Thyroid gland (tissue), 4 donors: Measurements from ENCODE around the gene CD320. TPM values are rescaled to one million over a fixed set of nuclear protein-coding genes. Genes with fewer than 3 reads are reported as not detected.
"Not testable (repeated sequence)": the region's sequence is repeated elsewhere in the genome, so short reads cannot be mapped to it uniquely, and the experiment has no call there.

Experiments
- DNase-seq, 2 donors: peaks; one replicate each; pipeline ENCODE4 v3.0.0-alpha.2; 2019
- H3K27ac ChIP-seq, 3 donors: fragments of 200-600 bp; sonication (generic); 1 replicate in 2 of 3; 2 replicates in 1 of 3; pipeline ENCODE4 v1.5.1; 2016 to 2019; ENCODE audit warnings: mild to moderate bottlenecking in 1 of 3, moderate library complexity in 1 of 3
- H3K27me3 ChIP-seq: fragments of 200-600 bp; sonication (generic); one replicate; pipeline ENCODE4 v1.5.1; 2019
- H3K36me3 ChIP-seq, 2 donors: fragments of 200-600 bp; sonication (generic); one replicate each; pipeline ENCODE4 v1.5.1; 2016 to 2019
- H3K4me1 ChIP-seq, 2 donors: fragments of 200-600 bp; sonication (generic); one replicate each; pipeline ENCODE4 v1.5.1; 2017 to 2019
- H3K4me3 ChIP-seq, 3 donors: fragments of 200-600 bp; sonication (generic); replicated peaks in 1 of 3; 1 replicate in 2 of 3; 2 replicates in 1 of 3; pipeline ENCODE4 v1.5.1; 2016; ENCODE audit warnings: mild to moderate bottlenecking in 1 of 3
- H3K9me3 ChIP-seq: fragments of 200-600 bp; sonication (generic); one replicate; pipeline ENCODE4 v1.5.1; 2017
- POLR2A ChIP-seq, 2 donors: fragments of 450-650 bp; IDR thresholded peaks; one replicate each; pipeline ENCODE4 v1.6.1; 2017; ENCODE audit warnings: antibody characterized with exemption in 2 of 2, mild to moderate bottlenecking in 2 of 2, moderate library complexity in 1 of 2
- WGBS, 2 donors: methylation state at CpG; one replicate each; pipeline ENCODE4 v1.1.5; 2017; 5-methylcytosine and 5-hydroxymethylcytosine counted together
- intact Hi-C: fragments of 100-400 bp; cut with DNase I; formaldehyde crosslinking; loops from one replicate; pipeline ENCODE4 v1.15.1; 2023
- total RNA-seq, 4 donors: library from RNA; depleted of rRNA; stranded (reverse); fragments of >200 nt; gene quantifications; one replicate each; pipeline ENCODE4 v1.2.3, GENCODE V29; 2016
- TF ChIP-seq, protein P1 (sequence below), 6 experiments: fragments of 200-600 bp in 3 of 6; fragments of 450-650 bp in 3 of 6; sonication (generic) in 3 of 6; IDR thresholded peaks; one replicate each; pipeline ENCODE4 v1.5.1; 2016 to 2019; ENCODE audit warnings: antibody characterized with exemption in 6 of 6, mild to moderate bottlenecking in 2 of 6, inconsistent platforms in 1 of 6, moderate library complexity in 1 of 6

The CD320 gene
- 100 to 1,000 TPM in 1 of 4 donors, 10 to 100 TPM in 3; 20.8 to 114 (median 74.0) TPM for total RNA-seq

DNA sequence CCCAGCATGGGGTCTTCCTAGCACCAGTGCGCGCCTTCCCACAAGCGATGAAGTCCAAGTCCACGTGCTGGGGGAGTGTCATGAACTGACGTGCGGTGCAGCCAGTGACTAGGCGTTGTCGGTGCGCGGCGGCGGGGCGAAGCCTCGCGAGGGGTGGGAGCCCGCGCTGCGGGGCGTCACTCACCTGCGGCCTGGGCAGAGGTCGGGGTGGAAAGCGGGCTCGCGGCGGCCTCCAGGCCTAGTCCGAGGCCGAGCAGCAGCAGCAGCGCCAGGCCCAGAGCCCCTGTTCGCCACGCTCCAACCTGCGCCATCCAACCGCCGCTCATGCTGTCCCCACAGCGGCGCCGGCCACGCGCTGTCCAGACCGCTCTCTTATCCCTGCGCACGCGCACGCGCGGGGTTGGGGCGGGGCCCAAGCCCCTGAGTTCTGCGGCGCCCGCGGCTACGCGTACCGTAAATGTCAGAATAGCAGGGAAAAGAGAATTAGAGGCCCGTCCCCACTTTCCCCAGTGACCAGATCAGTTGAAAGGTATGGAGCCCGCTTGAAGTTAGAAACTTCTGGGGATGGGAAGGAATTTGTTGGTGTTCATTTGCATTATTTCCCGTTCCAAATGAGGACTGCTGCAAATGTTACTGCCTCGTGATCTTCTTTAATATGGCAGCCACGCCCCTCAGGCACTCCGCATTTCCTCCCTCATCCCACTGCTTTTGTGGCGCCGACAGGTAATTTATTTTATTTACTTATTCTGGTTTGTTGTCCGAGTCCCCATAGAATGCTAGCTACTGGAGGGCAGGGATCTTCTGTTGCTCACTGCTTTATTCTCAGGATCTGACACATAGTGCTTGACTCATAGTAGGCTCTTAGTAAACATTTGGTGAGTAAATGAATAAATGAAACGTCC lies at the start of gene CD320:
Gene CD320, minus strand, starts transcription at position 394 of the 902 bp plus-strand sequence. Its CDS starts 68 bp downstream, at position 326.
- peaks cover 17% of the 10 kb centered on the region in 2 donors for H3K4me1 ChIP-seq
- intact Hi-C loops = no loop called here
- peak in 1 of 2 donors; percentile 58 for TF ChIP-seq POLR2A (IDR thresholded peaks at IDR 0.05)
- TF ChIP-seq, protein P1, sequence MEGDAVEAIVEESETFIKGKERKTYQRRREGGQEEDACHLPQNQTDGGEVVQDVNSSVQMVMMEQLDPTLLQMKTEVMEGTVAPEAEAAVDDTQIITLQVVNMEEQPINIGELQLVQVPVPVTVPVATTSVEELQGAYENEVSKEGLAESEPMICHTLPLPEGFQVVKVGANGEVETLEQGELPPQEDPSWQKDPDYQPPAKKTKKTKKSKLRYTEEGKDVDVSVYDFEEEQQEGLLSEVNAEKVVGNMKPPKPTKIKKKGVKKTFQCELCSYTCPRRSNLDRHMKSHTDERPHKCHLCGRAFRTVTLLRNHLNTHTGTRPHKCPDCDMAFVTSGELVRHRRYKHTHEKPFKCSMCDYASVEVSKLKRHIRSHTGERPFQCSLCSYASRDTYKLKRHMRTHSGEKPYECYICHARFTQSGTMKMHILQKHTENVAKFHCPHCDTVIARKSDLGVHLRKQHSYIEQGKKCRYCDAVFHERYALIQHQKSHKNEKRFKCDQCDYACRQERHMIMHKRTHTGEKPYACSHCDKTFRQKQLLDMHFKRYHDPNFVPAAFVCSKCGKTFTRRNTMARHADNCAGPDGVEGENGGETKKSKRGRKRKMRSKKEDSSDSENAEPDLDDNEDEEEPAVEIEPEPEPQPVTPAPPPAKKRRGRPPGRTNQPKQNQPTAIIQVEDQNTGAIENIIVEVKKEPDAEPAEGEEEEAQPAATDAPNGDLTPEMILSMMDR (IDR thresholded peaks at IDR 0.05) = no peak
- WGBS, 2 donors = 0 to 1% methylated on average over 28 to 30 of the region's 63 CpGs
- no peaks in the 10 kb centered on the region for H3K27me3 ChIP-seq
- peaks cover 9 to 11% of the 10 kb centered on the region in 2 donors for H3K36me3 ChIP-seq
- peak within 1 kb of the TSS in 2 of 3 donors; percentile 11 to 49 for H3K4me3 ChIP-seq
- H3K27ac ChIP-seq = peak within 1 kb of the TSS in 1 of 3 donors; percentile 16
- H3K9me3 ChIP-seq = no peaks in the 10 kb centered on the region
- DNase-seq = peak; percentile 90 to 93

DNA sequence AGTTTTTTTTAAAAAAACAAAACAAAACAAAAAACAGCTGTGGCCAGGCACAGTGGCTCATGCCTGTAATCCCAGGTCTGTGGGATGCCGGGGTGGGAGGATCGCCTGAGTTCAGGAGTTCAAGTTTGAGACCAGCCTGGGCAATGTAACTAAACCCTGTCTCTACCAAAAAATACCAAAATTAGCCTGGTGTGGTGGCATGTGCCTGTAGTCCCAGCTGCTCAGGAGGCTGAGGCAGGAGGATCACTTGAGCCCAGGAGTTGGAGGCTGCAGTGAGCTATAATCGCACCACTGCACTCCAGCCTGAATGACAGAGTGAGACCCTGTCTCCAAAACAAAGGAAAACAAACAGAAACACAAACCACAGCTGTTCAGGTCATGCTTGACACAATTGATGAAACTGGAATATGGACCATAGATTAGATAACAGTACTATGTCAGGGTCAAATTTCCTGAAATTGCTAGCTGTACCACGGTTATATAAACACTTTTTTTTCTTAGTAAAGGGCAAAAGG lies 48.9 kb upstream of the CD320 start:
- DNase-seq = no peak
- intact Hi-C loops = loop anchor here (5.0 kb wide), 1 partner anchor 40 kb away; no protein-coding TSS in a partner anchor
- Histone ChIP-seq H3K36me3 (no peaks in the 10 kb centered on the region), H3K27ac (no peak overlapping the region), H3K27me3 (no peaks in the 10 kb centered on the region), H3K4me1 (peaks cover 12 to 43% of the 10 kb centered on the region in 2 donors), H3K9me3 (no peaks in the 10 kb centered on the region), H3K4me3 (no peak overlapping the region)
- TF ChIP-seq POLR2A (IDR thresholded peaks at IDR 0.05) = no peak
- TF ChIP-seq, protein P1 (IDR thresholded peaks at IDR 0.05) = no peak
- 83 to 84% methylated on average over 4 of the region's 4 CpGs for WGBS, 2 donors

DNA sequence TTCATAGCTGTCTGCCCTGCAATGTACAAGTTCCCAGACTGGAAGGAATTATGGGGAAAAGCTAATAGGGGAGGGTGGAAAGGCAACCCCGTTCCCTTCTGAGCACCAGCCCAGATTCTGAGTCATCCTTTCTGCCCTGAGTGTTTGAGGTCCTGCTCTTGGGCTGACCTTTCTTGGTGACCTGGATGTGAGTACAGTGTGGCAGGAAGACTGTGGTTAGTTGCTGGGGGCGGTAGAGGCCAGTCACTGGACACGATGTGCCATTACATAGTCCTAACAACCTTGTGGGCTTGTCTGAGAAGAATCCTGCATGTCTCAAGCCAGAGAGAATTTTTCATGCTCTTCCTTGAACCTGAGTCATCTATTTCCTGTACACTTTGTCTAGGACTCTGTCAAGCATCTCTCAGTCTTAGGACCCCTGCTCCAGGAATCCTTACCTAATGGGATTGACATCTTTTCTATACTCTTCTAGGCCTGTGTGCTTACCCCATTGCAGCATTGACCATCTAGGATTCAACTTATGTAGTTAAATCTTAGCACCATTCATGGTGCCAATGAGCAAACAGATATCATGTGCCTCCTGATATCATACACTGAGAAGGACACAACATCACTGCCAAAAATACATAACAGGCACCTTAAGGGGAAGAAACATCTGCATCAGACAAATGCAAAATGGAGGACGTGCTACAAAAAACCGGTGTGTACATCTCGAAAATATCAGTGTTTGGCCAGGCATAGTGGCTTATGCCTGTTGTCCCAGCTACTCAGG lies 47.7 kb upstream of the CD320 start:
- no peak for DNase-seq
- peak overlapping the region in 1 of 3 donors; percentile 11 for H3K27ac ChIP-seq
- intact Hi-C loops = loop anchor here (5.0 kb wide), 1 partner anchor 41 kb away; no protein-coding TSS in a partner anchor

DNA sequence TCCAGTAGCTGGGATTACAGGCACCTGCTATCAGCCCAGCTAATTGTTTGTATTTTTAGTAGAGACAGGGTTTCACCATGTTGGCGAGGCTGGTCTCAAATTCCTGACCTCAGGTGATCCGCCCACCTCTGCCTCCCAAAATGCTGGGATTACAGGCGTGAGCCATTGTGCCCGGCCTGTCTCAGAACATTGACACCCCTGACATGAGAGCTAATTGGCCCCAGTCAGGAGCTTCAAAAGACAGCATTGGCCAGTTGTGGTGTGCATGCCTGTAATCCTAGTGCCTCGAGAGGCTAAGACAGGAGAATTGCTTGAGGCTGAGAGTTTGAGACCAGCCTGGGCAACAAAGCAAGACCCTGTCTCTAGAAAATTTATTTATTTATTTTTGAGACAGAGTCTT lies 44.7 kb upstream of the CD320 start:
- H3K27me3 ChIP-seq, H3K4me3 ChIP-seq, H3K36me3 ChIP-seq, H3K9me3 ChIP-seq, DNase-seq: not testable (repeated sequence)
- 58 to 63% methylated on average over 5 of the region's 5 CpGs for WGBS, 2 donors
- intact Hi-C loops = loop anchor here (5.0 kb wide), 1 partner anchor 154 kb away; no protein-coding TSS in a partner anchor
- Histone ChIP-seq H3K27ac (peak overlapping the region in 1 of 3 donors; percentile 24), H3K4me1 (peaks cover 7 to 33% of the 10 kb centered on the region in 2 donors)

More for the DNA sequence above, 47.7 kb upstream of the CD320 start:
- WGBS, 2 donors = 71 to 88% methylated on average over 6 of the region's 6 CpGs
- H3K4me1 ChIP-seq = peaks cover 7 to 33% of the 10 kb centered on the region in 2 donors
- H3K36me3 ChIP-seq = no peaks in the 10 kb centered on the region
- H3K9me3 ChIP-seq = no peaks in the 10 kb centered on the region
- TF ChIP-seq, protein P1 (IDR thresholded peaks at IDR 0.05) = no peak
- TF ChIP-seq POLR2A (IDR thresholded peaks at IDR 0.05) = no peak
- H3K4me3 ChIP-seq = no peak overlapping the region
- H3K27me3 ChIP-seq = no peaks in the 10 kb centered on the region
